Activated T-helper 17 cell treated with anti-CD3 and anti-CD28 coated beads, Interleukin-2, amount 50 U/mL, for 72 hours (primary cell): ENCODE measurements around the gene B3GNT9. TPM values are rescaled to one million over a fixed set of nuclear protein-coding genes. Genes with fewer than 3 reads are reported as not detected.

Source experiments
- ATAC-seq: fragments of 150-1000 bp; cut with Tn5 transposase; replicated peaks from 2 replicates; pipeline ENCODE4 v1.10.0; 2021; ENCODE audit warnings: mild to moderate bottlenecking, moderate library complexity
- H3K27ac Mint-ChIP-seq: one replicate; pipeline ENCODE4 v1.8.0; 2022; ENCODE audit warnings: mixed read lengths
- H3K27me3 Mint-ChIP-seq: one replicate; pipeline ENCODE4 v1.8.0; 2022; ENCODE audit warnings: mixed read lengths
- H3K36me3 Mint-ChIP-seq: one replicate; pipeline ENCODE4 v1.8.0; 2022; ENCODE audit warnings: low read depth, mild to moderate bottlenecking, mixed read lengths
- H3K4me1 Mint-ChIP-seq: one replicate; pipeline ENCODE4 v1.8.0; 2022; ENCODE audit warnings: mixed read lengths
- H3K4me3 Mint-ChIP-seq: one replicate; pipeline ENCODE4 v1.8.0; 2022; ENCODE audit warnings: mild to moderate bottlenecking, mixed read lengths
- H3K9me3 Mint-ChIP-seq: one replicate; pipeline ENCODE4 v1.8.0; 2022; ENCODE audit warnings: mixed read lengths
- total RNA-seq, 2 donors: library from RNA; stranded (reverse); gene quantifications; one replicate each; pipeline ENCODE4 v1.2.3, GENCODE V29; 2022

B3GNT9 gene
- total RNA-seq, 2 donors from 2014 or later, result 8.3 to 12.3 TPM

GRCh38 chr16:67190448-67191399 lies 39.9 kb upstream of the B3GNT9 start:
- ATAC-seq, result no peak
- H3K4me3 Mint-ChIP-seq, result peak overlapping the region; percentile 85
- H3K27ac Mint-ChIP-seq, result peak overlapping the region; percentile 88

GRCh38 chr16:67190041-67190440 lies 39.2 kb upstream of the B3GNT9 start, which contains the start of gene EXOC3L1:
Gene EXOC3L1 (minus strand): TSS chr16:67190136. CDS start chr16:67189676, 460 bp downstream.
- H3K27me3 Mint-ChIP-seq, result no peaks in the 10 kb centered on the region
- no peak for ATAC-seq
- H3K4me1 Mint-ChIP-seq, result peaks cover 20% of the 10 kb centered on the region
- peaks cover 32% of the 10 kb centered on the region for H3K36me3 Mint-ChIP-seq
- peak within 1 kb of the TSS; percentile 85 for H3K4me3 Mint-ChIP-seq
- H3K9me3 Mint-ChIP-seq, result no peaks in the 10 kb centered on the region
- peak within 1 kb of the TSS; percentile 88 for H3K27ac Mint-ChIP-seq

More at GRCh38 chr16:67190448-67191399, 39.9 kb upstream of the B3GNT9 start:
- Mint-ChIP-seq H3K27me3 (no peaks in the 10 kb centered on the region), H3K4me1 (peaks cover 15% of the 10 kb centered on the region), H3K9me3 (no peaks in the 10 kb centered on the region), H3K36me3 (peaks cover 34% of the 10 kb centered on the region)

- no peaks in the 10 kb centered on the region for H3K27me3 Mint-ChIP-seq
- peaks cover 20% of the 10 kb centered on the region for H3K36me3 Mint-ChIP-seq
- no peaks in the 10 kb centered on the region for H3K9me3 Mint-ChIP-seq
- no peak overlapping the region for H3K27ac Mint-ChIP-seq
- no peak overlapping the region for H3K4me3 Mint-ChIP-seq
- ATAC-seq, result no peak
- H3K4me1 Mint-ChIP-seq, result peaks cover 17% of the 10 kb centered on the region
These were observed 38.0 kb upstream of the B3GNT9 start for GRCh38 chr16:67188798-67189197.

- ATAC-seq, result no peak
These were observed 37.5 kb upstream of the B3GNT9 start for GRCh38 chr16:67188323-67188722.

GRCh38 chr16:67187175-67187890 lies 36.5 kb upstream of the B3GNT9 start:
- Mint-ChIP-seq H3K27ac (no peak overlapping the region), H3K27me3 (no peaks in the 10 kb centered on the region), H3K4me3 (no peak overlapping the region), H3K4me1 (peaks cover 15% of the 10 kb centered on the region), H3K36me3 (peaks cover 5% of the 10 kb centered on the region), H3K9me3 (no peaks in the 10 kb centered on the region)
- no peak for ATAC-seq

More at GRCh38 chr16:67188323-67188722, 37.5 kb upstream of the B3GNT9 start:
- H3K4me3 Mint-ChIP-seq, result no peak overlapping the region
- H3K27me3 Mint-ChIP-seq, result no peaks in the 10 kb centered on the region
- H3K27ac Mint-ChIP-seq, result no peak overlapping the region
- H3K9me3 Mint-ChIP-seq, result no peaks in the 10 kb centered on the region
- H3K4me1 Mint-ChIP-seq, result peaks cover 15% of the 10 kb centered on the region
- peaks cover 15% of the 10 kb centered on the region for H3K36me3 Mint-ChIP-seq

- Mint-ChIP-seq H3K27ac (no peak overlapping the region), H3K36me3 (peaks cover 5% of the 10 kb centered on the region), H3K4me3 (no peak overlapping the region), H3K9me3 (no peaks in the 10 kb centered on the region), H3K27me3 (no peaks in the 10 kb centered on the region), H3K4me1 (peaks cover 13% of the 10 kb centered on the region)
- no peak for ATAC-seq
These were observed 35.8 kb upstream of the B3GNT9 start for GRCh38 chr16:67186550-67186950.

- Mint-ChIP-seq H3K27ac (peak overlapping the region; percentile 65), H3K9me3 (no peaks in the 10 kb centered on the region), H3K4me1 (peaks cover 8% of the 10 kb centered on the region), H3K4me3 (no peak overlapping the region), H3K36me3 (peaks cover 5% of the 10 kb centered on the region), H3K27me3 (no peaks in the 10 kb centered on the region)
- ATAC-seq, result no peak
These were observed 34.9 kb upstream of the B3GNT9 start for GRCh38 chr16:67185651-67186134.

- ATAC-seq, result peak; percentile 23
- H3K4me3 Mint-ChIP-seq, result no peak overlapping the region
- H3K4me1 Mint-ChIP-seq, result peaks cover 8% of the 10 kb centered on the region
- H3K9me3 Mint-ChIP-seq, result no peaks in the 10 kb centered on the region
- H3K27me3 Mint-ChIP-seq, result no peaks in the 10 kb centered on the region
- H3K36me3 Mint-ChIP-seq, result peaks cover 5% of the 10 kb centered on the region
- H3K27ac Mint-ChIP-seq, result peak overlapping the region; percentile 65
These were observed 34.3 kb upstream of the B3GNT9 start for GRCh38 chr16:67184995-67185650.

- Mint-ChIP-seq H3K27me3 (no peaks in the 10 kb centered on the region), H3K9me3 (no peaks in the 10 kb centered on the region), H3K4me1 (peaks cover 8% of the 10 kb centered on the region), H3K27ac (no peak overlapping the region), H3K36me3 (peaks cover 5% of the 10 kb centered on the region), H3K4me3 (no peak overlapping the region)
- peak; percentile 15 for ATAC-seq
These were observed 33.7 kb upstream of the B3GNT9 start for GRCh38 chr16:67184453-67184994.

- Mint-ChIP-seq H3K4me1 (peaks cover 11% of the 10 kb centered on the region), H3K36me3 (peaks cover 7% of the 10 kb centered on the region), H3K27ac (no peak within 1 kb of the TSS)
These were observed 33.0 kb upstream of the B3GNT9 start, which contains the start of gene MATCAP1 for GRCh38 chr16:67183627-67184452. Gene MATCAP1 (minus strand): TSS chr16:67183963. CDS start chr16:67180610, 3,353 bp downstream.

GRCh38 chr16:67183284-67183626 lies 32.5 kb upstream of the B3GNT9 start:
- ATAC-seq, result no peak
- H3K27me3 Mint-ChIP-seq, result no peaks in the 10 kb centered on the region
- no peak overlapping the region for H3K27ac Mint-ChIP-seq
- no peak overlapping the region for H3K4me3 Mint-ChIP-seq
- peaks cover 9% of the 10 kb centered on the region for H3K36me3 Mint-ChIP-seq
- peaks cover 13% of the 10 kb centered on the region for H3K4me1 Mint-ChIP-seq
- H3K9me3 Mint-ChIP-seq, result no peaks in the 10 kb centered on the region

More at GRCh38 chr16:67183627-67184452, 33.0 kb upstream of the B3GNT9 start, which contains the start of gene MATCAP1:
- no peak within 1 kb of the TSS for H3K4me3 Mint-ChIP-seq
- H3K27me3 Mint-ChIP-seq, result no peaks in the 10 kb centered on the region
- H3K9me3 Mint-ChIP-seq, result no peaks in the 10 kb centered on the region
- peak; percentile 94 for ATAC-seq

GRCh38 chr16:67182288-67182687 lies 31.5 kb upstream of the B3GNT9 start:
- Mint-ChIP-seq H3K27ac (no peak overlapping the region), H3K27me3 (no peaks in the 10 kb centered on the region), H3K4me1 (peaks cover 22% of the 10 kb centered on the region), H3K36me3 (peaks cover 19% of the 10 kb centered on the region), H3K9me3 (no peaks in the 10 kb centered on the region), H3K4me3 (no peak overlapping the region)
- no peak for ATAC-seq

- Mint-ChIP-seq H3K36me3 (peaks cover 28% of the 10 kb centered on the region), H3K27me3 (no peaks in the 10 kb centered on the region), H3K9me3 (no peaks in the 10 kb centered on the region), H3K4me1 (peaks cover 27% of the 10 kb centered on the region), H3K4me3 (no peak overlapping the region), H3K27ac (no peak overlapping the region)
- ATAC-seq, result no peak
These were observed 30.5 kb upstream of the B3GNT9 start for GRCh38 chr16:67181346-67181745.
